Testis (tissue), 2 donors: ENCODE measurements around the gene VWA7.

ENCODE experiments used
- POLR2A ChIP-seq: fragments of 450-650 bp; IDR thresholded peaks from one replicate; pipeline ENCODE4 v1.6.1; 2017; ENCODE audit warnings: antibody characterized with exemption, mild to moderate bottlenecking, moderate library complexity
- TF ChIP-seq, protein P1 (sequence below), 3 experiments: fragments of 450-650 bp in 2 of 3; fragments of 200-600 bp in 1 of 3; sonication (generic) in 1 of 3; IDR thresholded peaks; one replicate each; pipeline ENCODE4 v1.5.1; 2016 to 2019; ENCODE audit warnings: antibody characterized with exemption in 3 of 3, mild to moderate bottlenecking in 2 of 3, moderate library complexity in 1 of 3

GRCh38 chr6:31806470-31807272 is 29.5 kb upstream of the VWA7 start, which contains the start of gene LSM2:
- TF ChIP-seq, protein P1, sequence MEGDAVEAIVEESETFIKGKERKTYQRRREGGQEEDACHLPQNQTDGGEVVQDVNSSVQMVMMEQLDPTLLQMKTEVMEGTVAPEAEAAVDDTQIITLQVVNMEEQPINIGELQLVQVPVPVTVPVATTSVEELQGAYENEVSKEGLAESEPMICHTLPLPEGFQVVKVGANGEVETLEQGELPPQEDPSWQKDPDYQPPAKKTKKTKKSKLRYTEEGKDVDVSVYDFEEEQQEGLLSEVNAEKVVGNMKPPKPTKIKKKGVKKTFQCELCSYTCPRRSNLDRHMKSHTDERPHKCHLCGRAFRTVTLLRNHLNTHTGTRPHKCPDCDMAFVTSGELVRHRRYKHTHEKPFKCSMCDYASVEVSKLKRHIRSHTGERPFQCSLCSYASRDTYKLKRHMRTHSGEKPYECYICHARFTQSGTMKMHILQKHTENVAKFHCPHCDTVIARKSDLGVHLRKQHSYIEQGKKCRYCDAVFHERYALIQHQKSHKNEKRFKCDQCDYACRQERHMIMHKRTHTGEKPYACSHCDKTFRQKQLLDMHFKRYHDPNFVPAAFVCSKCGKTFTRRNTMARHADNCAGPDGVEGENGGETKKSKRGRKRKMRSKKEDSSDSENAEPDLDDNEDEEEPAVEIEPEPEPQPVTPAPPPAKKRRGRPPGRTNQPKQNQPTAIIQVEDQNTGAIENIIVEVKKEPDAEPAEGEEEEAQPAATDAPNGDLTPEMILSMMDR (IDR thresholded peaks at IDR 0.05), result peak in 1 of 3 experiments; percentile 29
- TF ChIP-seq POLR2A, result peak; percentile 63
